Measurements from ENCODE around the gene VPS9D1. TPM values are rescaled to one million over a fixed set of nuclear protein-coding genes. Genes with fewer than 3 reads are reported as not detected.

Gene VPS9D1
- polyA plus RNA-seq, 2 of the 4 experiments (the other 2 are of a cell fraction): 2.1 to 5.4 TPM

GRCh38 chr16:89738072-89738377 is 17.3 kb upstream of the VPS9D1 start:
- TF ChIP-seq REST (IDR thresholded peaks at IDR 0.05) (no peak), ATOH8 (CRISPR knock-in tag; IDR thresholded peaks at IDR 0.05; ENCODE audit: low read depth) (no peak), NR3C1 (IDR thresholded peaks at IDR 0.05) (no peak), HMGXB4 (CRISPR knock-in tag; IDR thresholded peaks at IDR 0.05; ENCODE audit: borderline replicate concordance) (no peak), TFCP2L1 (CRISPR knock-in tag; IDR thresholded peaks at IDR 0.05) (no peak), ZC3H11A (IDR thresholded peaks at IDR 0.05) (no peak), HES2 (IDR thresholded peaks at IDR 0.05) (no peak), ESRRA (IDR thresholded peaks at IDR 0.05; ENCODE audit: borderline replicate concordance, low read length) (no peak), EHF (CRISPR knock-in tag; IDR thresholded peaks at IDR 0.05) (no peak), TP53 (CRISPR knock-in tag; IDR thresholded peaks at IDR 0.05) (no peak), MYC (IDR thresholded peaks at IDR 0.05; ENCODE audit: borderline replicate concordance, low read length) (no peak), SMC3 (IDR thresholded peaks at IDR 0.05) (no peak)
- CTCF ChIA-PET: interaction anchor here (1.0 to 2.2 kb wide), 5 partner anchors 15 to 124 kb away, joined by 3 to 7 read pairs (median 3); no protein-coding TSS in a partner anchor
- no peak overlapping the region for H3K27ac ChIP-seq
- POLR2A ChIA-PET: no interaction called here
- ATAC-seq: no peak; a peak in 1 of 6 replicates
- no peaks in the 10 kb centered on the region for H3K4me1 ChIP-seq
- H3K4me2 ChIP-seq: no peak overlapping the region
- FAIRE-seq: no peak
- no peaks in the 10 kb centered on the region for H3K9me3 ChIP-seq
- DNase-seq (ENCODE audit: low read depth in 1 of 2, low spot score in 1 of 2): no peak
- WGBS (ENCODE audit: missing lambda C conversion rate): 94% methylated on average over 12 of the region's 14 CpGs
- no peak overlapping the region for H3K4me3 ChIP-seq

- no peak for FAIRE-seq
- POLR2A ChIA-PET: no interaction called here
- DNase-seq (ENCODE audit: low read depth in 1 of 2, low spot score in 1 of 2): no peak
- CTCF ChIA-PET: interaction anchor here (0.6 to 2.2 kb wide), 6 partner anchors 16 to 124 kb away, joined by 3 to 7 read pairs (median 3); no protein-coding TSS in a partner anchor
- H3K4me3 ChIP-seq: no peak overlapping the region
- H3K27ac ChIP-seq: no peak overlapping the region
- no peaks in the 10 kb centered on the region for H3K4me1 ChIP-seq
- 91% methylated on average over 20 of the region's 20 CpGs for WGBS (ENCODE audit: missing lambda C conversion rate)
- no peak overlapping the region for H3K4me2 ChIP-seq
- no peaks in the 10 kb centered on the region for H3K9me3 ChIP-seq
- no peak for ATAC-seq
- TF ChIP-seq NR3C1 (IDR thresholded peaks at IDR 0.05) (no peak), NPAS2 (CRISPR knock-in tag; IDR thresholded peaks at IDR 0.05; ENCODE audit: borderline replicate concordance) (no peak), JUN (IDR thresholded peaks at IDR 0.05) (no peak), USF2 (IDR thresholded peaks at IDR 0.05) (no peak), CHD4 (IDR thresholded peaks at IDR 0.05; ENCODE audit: borderline replicate concordance) (no peak), HMGXB4 (CRISPR knock-in tag; IDR thresholded peaks at IDR 0.05; ENCODE audit: borderline replicate concordance) (no peak), PBX3 (IDR thresholded peaks at IDR 0.05) (no peak), BCL3 (IDR thresholded peaks at IDR 0.05) (no peak), PHF8 (IDR thresholded peaks at IDR 0.05; ENCODE audit: borderline replicate concordance, low read depth) (no peak), ZNF302 (CRISPR knock-in tag; IDR thresholded peaks at IDR 0.05) (no peak), EHMT2 (IDR thresholded peaks at IDR 0.05; ENCODE audit: low read depth) (no peak), TP53 (CRISPR knock-in tag; IDR thresholded peaks at IDR 0.05) (no peak), ZC3H11A (IDR thresholded peaks at IDR 0.05) (no peak), NFE2L2 (conservative IDR thresholded peaks at IDR 0.05; ENCODE audit: low read length) (no peak)
Measured at GRCh38 chr16:89737341-89738071, 16.8 kb upstream of the VPS9D1 start.

Data from A549 (cell line).